Stimulated activated CD8-positive, alpha-beta memory T cell treated with anti-CD3 and anti-CD28 coated beads, Interleukin-7, amount 100 ng/mL, for 1 hour (primary cell): ENCODE measurements around the gene CBARP.
"Not testable (repeated sequence)": the region's sequence is repeated elsewhere in the genome, so short reads cannot be mapped to it uniquely, and the experiment has no call there.

Experiments
- DNase-seq, 2 donors: peaks; one replicate each; pipeline ENCODE4 v3.0.0-alpha.2; 2020; ENCODE audit warnings: low read depth in 2 of 2

Gene CBARP

GRCh38 chr19:1210227-1210538 lies 27.6 kb downstream of the CBARP start:
- no peak for DNase-seq

GRCh38 chr19:1208830-1209229 lies 29.0 kb downstream of the CBARP start:
- not testable (repeated sequence) for DNase-seq

- no peak for DNase-seq
Measured at GRCh38 chr19:1206864-1207450, 30.8 kb downstream of the CBARP start.

GRCh38 chr19:1206150-1206863 lies 31.5 kb downstream of the CBARP start:
- DNase-seq: no peak

GRCh38 chr19:1205114-1206099 lies 32.4 kb downstream of the CBARP start, which contains the start of gene STK11:
Gene STK11 (plus strand): TSS chr19:1205778. CDS start chr19:1206914, 1,136 bp downstream.
- peak; percentile 99 to 100 for DNase-seq

- DNase-seq: not testable (repeated sequence)
Measured at GRCh38 chr19:1200614-1201013, 37.2 kb downstream of the CBARP start.

GRCh38 chr19:1199531-1199930 lies 38.3 kb downstream of the CBARP start:
- DNase-seq: no peak

GRCh38 chr19:1189419-1189818 lies 48.4 kb downstream of the CBARP start:
- DNase-seq: no peak

GRCh38 chr19:1183543-1184172 lies 54.1 kb downstream of the CBARP start:
- no peak for DNase-seq

- no peak for DNase-seq
Measured at GRCh38 chr19:1182727-1183126, 55.1 kb downstream of the CBARP start.

- DNase-seq: no peak
Measured at GRCh38 chr19:1182068-1182467, 55.7 kb downstream of the CBARP start.

GRCh38 chr19:1181606-1182005 lies 56.2 kb downstream of the CBARP start:
- no peak for DNase-seq
